ENCODE data around the gene IGF2. TPM values are rescaled to one million over a fixed set of nuclear protein-coding genes. Genes with fewer than 3 reads are reported as not detected.

The IGF2 gene
- total and polyA plus RNA-seq, 10 of the 15 experiments (the other 5 are each of a cell fraction or from before 2014, with no cell fraction given), result 0.41 TPM; not detected in 9

- Histone ChIP-seq H3K9me3 (replicated peaks; ENCODE audit: control insufficient read depth, insufficient read depth, low read length) (no peaks in the 10 kb centered on the region), H3K27me3 (replicated peaks in 1 of 2; ENCODE audit: control insufficient read depth in 2 of 2, insufficient read depth in 2 of 2, low read length in 1 of 2) (no peaks in the 10 kb centered on the region; a peak in 2 of 4 replicates), H3K9ac (ENCODE audit: control insufficient read depth, insufficient read depth, low read length) (no peak overlapping the region), H3K79me2 (ENCODE audit: control insufficient read depth, insufficient read depth, low read length) (no peaks in the 10 kb centered on the region), H2AFZ (ENCODE audit: control insufficient read depth, low read depth, low read length) (no peak overlapping the region), H3K4me1 (ENCODE audit: control insufficient read depth, insufficient read depth, low read length) (no peaks in the 10 kb centered on the region), H3K4me3 (no peak overlapping the region), H3K27ac (ENCODE audit: control insufficient read depth, insufficient read depth) (no peak overlapping the region), H4K20me1 (ENCODE audit: control insufficient read depth, insufficient read depth) (no peaks in the 10 kb centered on the region), H3K4me2 (ENCODE audit: control insufficient read depth, insufficient read depth) (no peak overlapping the region), H3K36me3 (ENCODE audit: control insufficient read depth in 2 of 2, insufficient read depth in 2 of 2, low read length in 1 of 2) (no peaks in the 10 kb centered on the region)
- intact Hi-C loops (cut with micrococcal nuclease; ENCODE audit: unreplicated experiment), result no loop called here
- DNase-seq (ENCODE audit: low read depth, low spot score) (no peak), FAIRE-seq (no peak), ATAC-seq (no peak)
- POLR2A ChIA-PET, result no interaction called here
- no TSS peak for BruUV-seq (replicated peaks)
- in situ Hi-C loops (cut with MboI), result no loop called here
- CTCF ChIA-PET, result no interaction called here
- TF ChIP-seq CREM (IDR thresholded peaks at IDR 0.05; ENCODE audit: low read depth) (no peak), HSF1 (IDR thresholded peaks at IDR 0.05; ENCODE audit: low read depth, low read length) (no peak), KLF5 (IDR thresholded peaks at IDR 0.05; ENCODE audit: partially characterized antibody) (no peak), ETV6 (conservative IDR thresholded peaks at IDR 0.05 in 1 of 2, IDR thresholded peaks at IDR 0.05 in 1 of 2; ENCODE audit: borderline replicate concordance in 1 of 2, low read depth in 1 of 2) (no peak), BHLHE40 (IDR thresholded peaks at IDR 0.05; ENCODE audit: borderline replicate concordance in 1 of 2, low read depth in 2 of 2, low read length in 1 of 2) (no peak)
- WGBS (ENCODE audit: insufficient coverage, insufficient replicate concordance, low lambda C conversion rate, missing lambda C conversion rate), result 16% methylated on average over 23 of the region's 23 CpGs
- SMC1A ChIA-PET (ENCODE audit: uncharacterized antibody, unreplicated experiment), result no interaction called here
- RAD21 ChIA-PET (ENCODE audit: unreplicated experiment), result no interaction called here
Observed at GRCh38 chr11:2108675-2109491, 30.3 kb downstream of the IGF2 start.

Data from GM12878 (cell line).